ENCODE measurements around the gene IL36RN.
"Not testable (repeated sequence)": the region's sequence is repeated elsewhere in the genome, so short reads cannot be mapped to it uniquely, and the experiment has no call there.

Gene IL36RN

DNA sequence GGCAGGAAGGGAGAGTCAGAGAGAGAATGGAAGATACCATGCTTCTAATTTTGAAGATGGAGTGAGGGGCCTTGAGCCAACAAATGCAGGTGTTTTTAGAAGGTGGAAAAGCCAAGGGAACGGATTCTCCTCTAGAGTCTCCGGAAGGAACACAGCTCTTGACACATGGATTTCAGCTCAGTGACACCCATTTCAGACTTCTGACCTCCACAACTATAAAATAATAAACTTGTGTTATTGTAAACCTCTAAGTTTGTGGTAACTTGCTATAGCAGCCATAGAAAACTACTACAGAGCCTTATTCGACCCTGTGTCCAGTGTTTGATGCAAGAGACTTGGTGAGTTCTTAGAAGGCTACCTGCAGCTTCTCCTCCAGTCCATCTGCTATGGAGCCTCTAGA is 16.6 kb downstream of the IL36RN start:
- no peak for DNase-seq

DNA sequence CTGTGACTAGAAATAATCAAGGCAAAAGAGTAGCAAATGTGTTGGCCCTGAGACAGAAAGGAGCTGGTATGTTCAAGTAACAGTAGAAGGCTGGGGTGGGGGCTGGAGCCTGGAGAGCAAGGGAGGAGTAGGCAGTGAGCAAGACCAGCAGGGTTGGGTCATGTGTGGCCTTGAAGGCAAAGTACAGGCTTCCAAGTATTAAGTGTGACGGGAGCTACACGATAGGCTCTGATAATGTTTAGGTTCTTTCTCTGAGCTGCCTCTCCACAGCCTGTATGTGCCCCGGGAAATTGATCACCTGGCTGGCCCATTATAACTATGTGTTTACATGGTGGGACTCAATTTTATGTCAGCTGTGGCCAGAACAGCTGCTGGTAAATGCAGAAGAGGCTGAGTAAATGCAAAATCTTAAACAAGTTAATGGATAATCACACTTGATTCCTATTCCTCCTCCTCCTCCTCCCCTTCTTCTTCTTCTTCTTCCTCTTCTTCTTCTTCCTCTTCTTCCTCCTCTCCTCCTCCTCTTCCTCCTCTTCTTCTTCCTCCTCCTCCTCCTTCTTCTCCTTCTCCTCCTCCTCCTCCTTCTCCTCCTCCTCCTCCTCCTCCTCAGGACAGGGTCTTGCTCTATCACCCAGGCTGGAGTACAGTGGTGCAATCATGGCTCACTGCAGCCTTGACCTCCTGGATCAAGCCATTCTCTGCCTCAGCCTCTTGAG is 18.1 kb downstream of the IL36RN start:
- no peak for DNase-seq

DNA sequence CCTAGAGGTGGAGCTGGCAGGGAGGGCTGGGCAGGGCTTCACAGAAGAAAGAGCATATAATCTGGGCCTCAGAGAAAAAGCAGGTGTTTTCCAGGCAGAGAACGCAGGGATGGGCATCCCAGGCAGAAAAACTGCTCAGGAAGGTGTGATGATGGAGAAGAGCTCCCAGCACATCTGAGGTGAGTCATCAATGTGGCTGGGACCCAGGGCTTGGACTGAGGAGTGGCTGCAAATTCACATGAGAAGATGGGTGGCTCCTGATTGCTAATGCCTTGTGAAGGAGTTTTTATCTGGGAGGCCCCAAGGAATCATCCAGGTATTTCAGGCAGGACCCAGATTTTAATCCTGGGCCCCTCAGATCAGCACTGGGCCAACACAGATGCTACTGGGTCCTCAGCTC is 18.9 kb downstream of the IL36RN start:
- DNase-seq = no peak

DNA sequence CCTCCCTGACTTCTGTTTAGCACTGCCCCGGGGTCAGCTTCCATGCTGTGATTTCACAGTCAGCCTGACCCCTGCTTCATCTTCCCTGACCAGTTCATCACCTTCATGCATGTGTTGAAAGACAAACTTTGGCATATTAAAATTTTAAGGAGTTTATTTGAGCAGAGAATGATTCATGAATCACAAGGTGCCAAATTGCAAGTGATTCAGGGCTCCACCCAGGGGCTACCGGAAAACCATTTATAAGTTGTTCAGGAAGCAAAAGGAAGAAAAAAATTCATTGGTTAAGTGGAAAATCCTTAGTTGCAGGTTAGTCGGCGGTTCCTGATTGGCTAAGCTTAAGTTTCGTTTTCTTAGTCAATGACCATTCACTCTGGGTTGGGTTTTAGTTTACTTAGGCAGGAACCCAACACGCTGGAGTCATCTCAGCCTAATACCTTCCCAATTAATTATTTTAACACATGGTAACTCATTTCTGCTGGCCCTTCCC is 19.4 kb downstream of the IL36RN start:
- DNase-seq = no peak

DNA sequence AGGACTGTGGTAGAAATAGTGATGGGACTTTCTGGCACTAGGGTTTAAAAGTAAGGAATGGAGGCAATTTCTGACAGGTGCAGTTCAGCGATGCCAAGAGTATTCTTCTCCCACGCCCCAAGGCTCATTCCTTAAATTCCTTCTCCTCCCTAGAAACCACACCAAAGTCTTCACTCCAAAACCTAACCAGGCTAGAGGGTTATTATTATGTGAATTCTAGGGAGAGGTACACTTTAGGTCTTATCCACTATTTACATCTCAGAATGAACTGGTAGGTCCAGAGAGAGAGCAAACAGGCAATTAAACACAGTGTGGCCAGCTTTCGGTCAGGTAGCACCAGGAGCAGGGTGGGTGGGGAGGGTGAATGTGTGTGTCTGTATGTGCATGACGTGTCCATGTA is 20.1 kb downstream of the IL36RN start:
- no peak for DNase-seq

DNA sequence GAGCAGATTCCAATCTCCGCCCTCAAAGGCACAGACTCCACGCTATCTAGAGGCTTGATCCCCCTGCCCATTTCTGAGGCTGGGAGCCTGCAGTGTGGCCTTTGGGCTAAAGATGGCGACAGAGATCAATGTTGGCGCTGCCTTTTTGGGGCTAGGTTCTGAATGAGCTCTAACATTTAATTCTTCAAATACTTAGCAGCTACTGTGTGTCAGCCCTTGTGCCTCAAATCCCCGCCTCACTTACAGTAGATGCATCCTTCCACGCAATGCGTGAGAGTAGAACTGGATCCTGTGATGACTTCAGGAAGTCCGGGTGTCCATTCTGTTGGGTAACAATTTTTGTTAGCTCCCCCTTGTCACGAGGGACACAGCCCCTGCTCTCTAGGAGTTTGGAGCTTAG is 21.1 kb downstream of the IL36RN start:
- peak; percentile 80 for DNase-seq

DNA sequence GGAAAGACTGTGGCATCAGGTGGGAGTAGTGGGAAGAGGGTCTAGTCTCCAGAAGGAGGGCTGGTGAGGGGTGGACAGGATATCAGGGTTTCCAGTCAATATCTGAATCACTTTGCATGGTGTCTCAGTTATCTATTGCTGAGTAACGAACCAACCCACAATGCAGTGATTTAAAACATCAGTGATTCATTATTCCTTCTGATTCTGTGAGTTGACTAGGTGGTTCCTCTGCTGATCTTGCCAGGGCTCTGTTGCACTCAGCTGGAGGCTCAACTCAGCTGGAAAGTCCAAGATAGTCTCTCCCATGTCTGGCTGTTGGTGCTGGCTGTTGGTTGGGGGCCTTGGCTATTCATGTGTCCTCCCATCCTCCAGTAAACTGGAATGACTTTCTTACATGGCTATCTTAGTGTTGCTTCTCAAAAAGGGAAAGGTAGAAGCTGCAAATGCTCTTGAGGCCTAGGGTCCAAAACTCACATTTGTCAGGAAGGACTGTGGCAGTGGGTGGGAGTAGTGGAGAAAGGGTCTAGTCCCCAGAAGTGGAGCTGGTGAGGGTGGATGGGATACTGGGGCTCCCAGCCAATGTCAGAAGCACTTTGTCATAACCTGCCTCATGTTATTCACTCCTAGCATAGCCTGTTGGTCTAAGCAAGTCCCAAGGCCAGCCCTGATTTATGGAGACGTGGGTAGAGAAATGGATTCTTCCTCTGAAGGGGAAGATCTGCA is 22.7 kb downstream of the IL36RN start:
- no peak for DNase-seq

DNA sequence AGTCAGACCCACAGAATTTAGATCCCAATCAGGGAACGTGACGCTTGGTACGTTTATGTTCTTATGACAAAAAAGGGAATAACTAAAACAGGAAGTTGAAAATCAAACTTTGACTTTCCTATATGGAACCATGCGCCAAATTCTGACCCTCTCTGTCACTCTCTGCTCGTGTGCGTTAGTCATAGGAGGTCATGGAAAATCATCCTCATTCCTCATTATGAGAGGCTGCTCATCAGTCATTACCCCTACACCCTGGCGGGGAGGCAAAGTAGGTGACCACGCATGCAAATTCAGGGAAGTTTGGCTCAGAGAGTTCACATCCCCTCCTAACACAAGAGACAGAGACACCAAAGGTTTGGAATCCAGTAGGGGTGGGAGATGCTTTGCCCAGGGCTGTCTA is 24.3 kb downstream of the IL36RN start:
- DNase-seq = no peak

DNA sequence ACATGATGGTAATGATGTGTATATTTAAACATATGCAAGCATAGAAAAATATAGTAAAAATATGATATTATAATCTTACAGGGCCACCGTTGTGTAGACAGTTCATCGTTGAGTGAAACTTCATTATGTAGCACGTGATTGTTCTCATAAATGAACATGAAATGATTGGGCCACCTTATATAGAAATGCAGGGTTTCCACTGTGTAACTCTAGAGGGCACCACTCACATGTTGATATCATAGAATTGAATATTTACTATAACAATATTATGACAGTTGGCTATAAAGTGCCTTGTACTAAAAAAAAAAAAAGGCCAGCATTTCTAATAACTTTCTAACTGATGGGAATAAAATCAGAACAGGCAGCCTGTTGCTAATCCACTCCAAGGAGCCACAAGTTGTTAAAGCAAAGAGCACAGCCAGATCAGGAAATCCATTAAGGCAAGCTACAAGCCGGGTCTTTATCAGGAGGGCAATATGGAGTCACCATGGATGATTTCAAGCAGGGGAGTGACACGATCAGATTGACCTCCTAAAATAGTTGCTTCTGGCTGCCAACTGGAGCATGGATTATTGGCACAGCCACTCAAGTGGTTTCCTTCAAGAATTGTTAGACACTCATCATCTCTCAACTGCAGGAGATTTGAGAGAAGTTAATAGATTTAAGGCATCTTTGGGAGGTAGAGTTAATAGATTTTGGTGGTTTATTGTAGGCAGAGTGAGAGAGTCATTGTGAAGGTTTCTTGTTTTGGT is 25.4 kb downstream of the IL36RN start:
- no peak for DNase-seq

DNA sequence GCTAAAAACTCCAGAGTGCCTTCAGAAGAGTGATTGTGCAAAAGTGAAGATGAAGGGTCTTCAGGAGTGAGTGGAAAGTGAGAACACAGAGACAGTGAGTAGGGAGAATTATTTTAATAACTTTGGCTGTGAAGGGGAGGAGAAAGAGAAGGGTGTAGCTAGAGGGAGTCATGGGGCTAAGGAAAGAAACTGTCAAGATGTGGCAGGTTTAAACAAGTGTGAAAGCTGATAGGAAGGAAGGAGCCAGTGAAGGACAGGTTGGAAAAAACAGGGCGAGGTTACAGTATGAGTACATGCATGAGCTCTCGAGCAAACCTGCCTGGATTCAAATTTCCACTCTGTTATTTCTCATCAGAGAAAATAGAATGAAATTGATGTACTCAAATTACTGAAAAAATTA is 26.5 kb downstream of the IL36RN start:
- no peak for DNase-seq

DNA sequence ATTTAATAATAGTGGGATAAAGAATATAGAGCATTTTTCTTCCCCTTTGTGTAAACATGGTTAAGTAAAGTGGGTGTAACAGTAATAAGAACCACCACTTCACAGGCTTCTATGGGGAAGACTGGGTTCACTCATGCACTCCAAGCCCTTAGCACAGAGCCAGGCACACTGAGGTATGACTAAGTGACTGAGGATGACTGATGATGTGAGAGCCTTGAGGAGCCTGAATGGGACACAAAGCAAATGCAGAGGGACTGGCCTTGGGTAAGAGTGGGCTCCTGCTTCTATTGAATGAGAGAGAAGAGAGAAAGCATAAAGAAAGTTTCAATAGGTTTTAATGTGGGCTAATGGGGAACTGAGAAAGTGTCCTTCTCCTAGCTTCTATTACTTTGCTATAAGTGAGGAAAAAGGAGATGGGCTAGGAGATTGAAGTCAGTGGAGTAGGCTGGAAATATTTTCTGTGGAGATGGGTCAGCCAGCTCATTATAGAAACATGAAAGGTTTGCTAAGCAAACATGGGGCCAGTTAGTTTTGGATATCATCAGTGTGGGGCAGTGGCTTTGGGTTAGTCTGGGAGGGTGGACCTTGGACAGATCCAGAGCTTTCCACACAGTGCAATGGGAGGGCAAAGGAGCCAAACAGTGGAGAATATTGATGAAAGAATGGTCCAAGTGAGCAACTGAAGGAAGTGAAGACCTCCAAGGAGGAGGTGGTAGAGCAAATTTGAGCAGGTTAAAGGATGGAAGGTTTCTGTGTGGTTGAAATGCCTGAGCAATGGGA is 29.4 kb downstream of the IL36RN start:
- DNase-seq = no peak

DNA sequence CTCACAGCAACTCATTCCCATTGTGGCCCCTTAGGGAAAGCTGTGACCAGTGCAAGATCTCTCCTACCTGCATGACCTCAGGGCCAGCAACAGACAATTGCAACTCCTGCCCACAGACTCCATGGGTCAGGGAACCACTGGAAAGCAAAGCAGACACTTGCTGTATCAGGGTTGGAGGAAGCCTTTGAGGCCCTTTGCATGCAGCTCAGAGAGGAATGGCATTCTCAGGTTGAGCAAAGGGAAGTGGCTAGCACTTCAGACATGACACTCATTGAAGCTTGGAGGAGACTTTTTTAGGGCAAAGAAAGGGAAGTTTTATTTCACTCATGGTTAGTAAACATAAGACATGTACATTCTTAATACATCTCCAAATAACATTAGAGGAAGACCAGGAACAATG is 30.9 kb downstream of the IL36RN start:
- DNase-seq = no peak

DNA sequence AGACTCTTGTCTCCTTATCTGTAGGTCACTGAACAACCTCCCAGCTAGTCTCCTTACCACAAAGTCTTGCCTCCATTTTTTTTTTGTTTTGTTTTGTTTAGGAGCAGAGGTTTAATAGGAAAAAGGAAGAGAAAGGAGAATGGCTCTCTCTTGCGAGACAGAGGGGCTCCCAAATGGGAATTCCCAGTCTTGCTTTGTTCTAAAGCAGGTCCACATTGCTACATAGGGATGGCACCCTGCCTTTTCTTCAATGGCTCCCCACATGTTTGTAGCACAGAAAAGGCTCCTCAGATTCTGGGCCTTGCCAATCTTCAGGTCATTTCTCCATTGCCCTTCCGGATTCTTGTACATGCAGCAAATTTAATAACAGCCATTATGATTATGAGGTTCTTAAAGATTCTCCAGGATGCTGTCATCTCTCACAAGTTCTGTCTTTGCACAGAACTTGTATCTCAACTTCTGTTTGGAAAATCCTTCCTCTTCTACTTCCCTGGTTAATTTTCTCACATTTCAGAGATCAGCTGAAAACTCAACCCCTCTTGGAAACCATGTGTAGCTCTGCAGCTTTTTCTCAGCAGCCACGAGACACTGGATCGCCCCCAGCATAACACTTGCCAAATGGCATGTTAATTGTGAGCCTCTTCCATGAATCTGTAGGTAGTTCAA is 32.4 kb downstream of the IL36RN start:
- no peak for DNase-seq

DNA sequence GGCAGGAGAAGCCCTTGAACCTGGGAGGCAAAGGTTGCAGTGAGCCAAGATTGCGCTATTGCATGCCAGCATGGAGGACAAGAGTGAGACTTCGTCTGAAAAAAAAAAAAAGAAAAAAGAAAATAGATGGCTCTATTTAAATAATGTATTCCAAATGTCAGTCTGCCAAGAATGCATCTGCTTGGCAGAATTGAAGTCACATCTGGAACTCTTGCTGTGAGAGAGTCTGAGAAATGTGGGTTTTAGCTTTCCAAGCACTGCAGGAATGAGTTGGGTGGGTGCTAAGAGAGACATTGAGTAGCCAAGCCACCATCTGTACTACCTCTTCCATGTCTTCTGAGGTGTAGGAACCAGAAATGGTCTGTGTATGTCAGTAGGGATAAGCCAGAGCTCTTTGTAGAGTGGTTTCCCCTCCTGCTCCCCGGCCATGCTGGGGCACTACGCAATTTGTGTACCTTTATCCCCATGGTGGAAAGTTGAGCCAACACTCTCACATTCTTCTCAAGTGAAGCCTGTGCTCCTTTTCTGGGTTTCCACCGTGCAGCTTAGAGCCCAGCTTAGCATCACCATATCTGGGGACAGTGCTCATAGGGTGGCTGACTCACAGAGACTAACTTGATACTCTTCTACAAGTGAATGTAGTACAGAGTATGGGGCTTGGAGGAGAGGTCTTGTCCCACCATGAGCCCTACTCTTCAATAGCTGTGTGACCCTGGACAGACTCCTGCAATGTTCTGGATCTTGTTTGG is 34.0 kb downstream of the IL36RN start:
- DNase-seq = no peak

DNA sequence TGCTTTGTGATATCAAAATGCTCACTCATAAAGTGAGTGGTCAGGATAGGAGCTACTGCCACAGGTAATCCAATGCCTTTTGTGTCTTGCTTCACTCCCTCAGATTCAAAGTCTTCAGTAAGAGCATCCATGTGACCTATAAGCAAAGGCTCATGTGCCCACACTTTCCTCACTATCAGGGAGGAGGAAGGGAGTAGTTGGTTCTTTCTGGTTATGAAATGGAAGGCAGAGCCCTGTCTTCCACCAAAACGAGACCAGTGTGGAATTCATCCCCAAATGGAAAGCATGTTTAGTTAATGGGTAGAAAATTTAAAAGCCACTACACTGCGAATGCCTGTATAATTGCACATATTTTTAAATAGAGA is 34.6 kb downstream of the IL36RN start:
- no peak for DNase-seq

DNA sequence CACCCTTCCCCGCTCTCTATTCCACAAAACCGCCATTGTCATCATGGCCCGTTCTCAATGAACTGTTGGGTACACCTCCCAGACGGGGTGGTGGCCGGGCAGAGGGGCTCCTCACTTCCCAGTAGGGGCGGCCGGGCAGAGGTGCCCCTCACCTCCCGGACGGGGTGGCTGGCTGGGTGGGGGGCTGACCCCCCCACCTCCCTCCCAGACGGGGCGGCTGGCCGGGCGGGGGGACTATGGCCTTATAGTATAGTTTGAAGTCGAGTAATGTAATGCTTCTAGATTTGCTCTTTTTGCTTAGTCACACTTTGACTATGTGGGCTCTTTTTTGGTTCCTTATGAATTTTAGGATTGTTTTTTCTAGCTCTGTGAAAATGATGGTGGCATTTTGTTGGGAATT is 37.3 kb downstream of the IL36RN start:
- not testable (repeated sequence) for DNase-seq

DNA sequence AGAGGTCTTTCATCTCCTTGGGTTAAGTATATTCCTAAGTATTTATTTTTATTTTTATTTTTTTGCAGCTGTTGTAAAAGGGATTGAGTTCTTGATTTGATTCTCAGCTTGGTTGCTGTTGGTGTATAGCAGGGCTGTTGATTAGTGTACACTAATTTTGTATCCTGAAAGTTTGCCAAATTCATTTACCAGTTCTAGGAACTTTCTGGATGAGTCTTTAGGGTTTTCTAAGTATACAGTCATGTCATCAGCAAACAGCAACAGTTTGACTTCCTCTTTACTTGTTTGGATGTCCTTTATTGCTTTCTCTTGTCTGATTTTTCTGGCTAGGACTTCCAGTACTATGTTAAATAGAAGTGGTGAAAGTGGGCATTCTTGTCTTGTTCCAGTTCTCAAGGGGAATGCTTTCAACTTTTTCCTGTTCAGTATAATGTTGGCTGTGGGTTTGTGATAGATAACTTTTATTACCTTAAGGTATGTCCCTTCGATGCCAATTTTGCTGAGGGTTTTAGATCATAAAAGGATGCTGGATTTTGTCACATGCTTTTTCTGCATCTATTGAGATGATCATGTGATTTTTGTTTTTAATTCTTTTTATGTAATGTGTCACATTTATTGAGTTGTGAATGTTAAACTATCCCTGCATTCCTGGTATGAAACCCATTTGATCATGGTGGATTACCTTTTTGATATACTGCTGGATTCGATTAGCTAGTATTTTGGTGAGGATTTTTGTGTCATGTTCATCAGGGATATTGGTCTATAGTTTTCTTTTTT is 38.0 kb downstream of the IL36RN start:
- not testable (repeated sequence) for DNase-seq

DNA sequence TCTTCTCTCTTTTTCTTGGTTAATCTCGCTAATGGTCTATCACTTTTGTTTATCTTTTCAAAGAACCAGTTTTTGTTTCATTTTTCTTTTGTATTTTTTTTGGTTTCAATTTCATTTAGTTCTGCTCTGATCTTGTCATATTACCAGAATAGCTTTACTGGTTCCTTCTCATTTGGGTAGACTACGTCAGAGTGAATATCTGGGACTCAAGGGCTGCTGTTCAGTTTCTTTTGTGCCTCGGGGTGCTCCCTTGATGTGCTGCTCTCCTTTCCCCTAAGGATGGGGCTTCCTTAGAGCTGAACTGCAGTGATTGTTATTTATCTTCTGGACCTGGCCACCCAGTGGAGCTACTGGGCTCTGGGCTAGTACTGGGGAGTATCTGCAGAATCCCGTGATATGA is 39.0 kb downstream of the IL36RN start:
- DNase-seq = peak; percentile 38

DNA sequence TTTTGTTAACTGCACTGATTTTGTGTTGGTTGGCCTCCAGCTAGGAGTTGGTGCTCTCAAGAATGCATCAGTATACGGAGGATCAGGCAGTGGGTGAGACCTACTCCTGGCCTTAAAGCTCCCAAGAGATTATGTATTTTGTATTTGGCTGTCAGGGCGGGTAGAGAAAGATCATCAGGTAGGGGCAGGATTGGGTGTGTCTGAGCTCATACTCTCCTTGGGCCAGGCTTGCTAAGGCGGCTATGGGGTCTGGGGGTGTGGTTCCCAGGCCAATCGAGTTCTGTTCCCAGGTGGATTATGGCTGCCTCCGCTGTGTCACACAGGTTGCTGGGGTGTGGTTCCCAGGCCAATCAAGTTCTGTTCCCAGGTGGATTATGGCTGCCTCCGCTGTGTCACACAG is 39.5 kb downstream of the IL36RN start:
- DNase-seq = no peak

DNA sequence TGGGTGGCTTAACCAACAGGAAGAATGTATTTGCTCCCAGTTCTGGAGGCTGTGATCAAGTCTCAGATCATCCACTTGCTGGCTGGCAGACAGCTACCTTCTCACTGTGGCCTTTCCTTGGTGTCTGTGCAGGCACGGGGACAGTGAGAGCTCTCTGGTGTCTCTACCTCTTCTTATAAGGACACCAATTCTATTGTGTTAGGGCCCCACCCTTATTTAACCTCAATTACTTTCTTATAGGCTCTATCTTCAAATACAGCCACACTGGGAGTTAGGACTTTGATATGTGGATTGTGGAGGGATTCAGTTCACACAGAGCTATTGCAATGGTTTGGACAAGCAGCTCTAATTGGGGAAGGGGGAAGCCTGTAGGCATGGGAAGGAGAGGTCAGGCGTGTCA is 43.1 kb downstream of the IL36RN start:
- no peak for DNase-seq

DNA sequence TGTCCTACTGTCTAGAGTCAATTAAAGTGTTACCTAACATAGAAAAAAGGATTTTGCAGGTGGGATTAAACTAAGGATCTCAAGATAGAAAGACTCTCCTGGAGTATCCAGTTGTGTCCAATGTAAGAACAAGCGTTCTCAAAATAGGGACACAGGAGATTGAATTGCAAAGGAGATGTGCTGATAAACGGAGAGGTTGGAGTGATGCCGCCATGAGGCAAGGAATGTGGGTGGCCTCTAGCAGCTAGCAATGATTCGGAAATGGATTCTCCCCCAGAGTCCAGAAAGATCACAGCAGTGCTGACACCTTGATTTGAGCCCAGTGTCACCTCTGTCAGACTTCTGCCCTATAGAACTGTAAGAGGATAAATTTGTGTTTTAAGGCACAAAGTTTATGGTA is 44.3 kb downstream of the IL36RN start:
- DNase-seq = no peak
